ENCODE data around the gene ENSA. TPM values are rescaled to one million over a fixed set of nuclear protein-coding genes. Genes with fewer than 3 reads are reported as not detected.

ENSA gene
- total and polyA plus RNA-seq, 2 donors (not counting 3 experiments of a cell fraction or from before 2014, with no cell fraction given): 32.4 to 155 TPM

DNA sequence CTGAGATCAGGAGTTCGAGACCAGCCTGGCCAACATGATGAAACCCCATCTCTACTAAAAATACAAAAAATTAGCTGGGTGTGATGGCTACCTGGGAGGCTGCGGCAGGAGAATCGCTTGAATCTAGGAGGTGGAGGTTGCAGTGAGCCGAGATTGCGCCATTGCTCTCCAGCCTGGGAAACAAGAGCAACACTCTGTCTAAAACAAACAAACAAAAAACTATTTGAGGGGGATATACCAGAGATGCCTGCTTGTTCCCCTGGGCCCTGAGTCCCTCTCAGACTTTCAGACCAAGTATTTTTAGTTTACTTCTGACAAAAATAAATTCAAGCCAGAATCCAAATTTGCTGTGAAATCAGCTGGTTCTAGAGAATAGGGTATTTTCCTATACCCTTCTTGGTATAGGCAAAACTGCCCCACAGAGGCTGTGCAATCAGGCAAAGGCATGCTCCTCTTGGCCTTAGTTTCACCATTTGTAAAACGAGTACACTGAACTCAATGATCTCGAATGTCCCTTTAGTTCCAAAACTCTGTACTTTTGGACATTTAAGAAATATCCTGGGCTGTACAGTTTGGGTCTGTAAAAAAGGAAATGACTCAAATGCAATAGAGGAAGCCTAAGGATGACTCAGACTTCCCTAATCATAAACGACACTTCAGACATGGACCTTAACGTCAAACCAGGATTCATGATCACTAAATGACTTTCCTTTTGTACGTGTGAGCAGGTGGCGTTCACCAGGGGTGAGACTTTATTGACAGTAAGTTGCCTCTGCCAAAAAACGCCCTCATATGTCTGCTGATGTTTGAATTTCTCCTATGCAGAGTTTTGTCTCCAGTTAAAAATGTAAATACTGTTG, 16.1 kb downstream of the ENSA start:
- CTCF ChIA-PET: interaction anchor here (1.6 to 13.1 kb wide), 2 partner anchors 34 to 48 kb away, joined by 5 to 288 read pairs; partner anchors contain the start of gene MCL1
- peak overlapping the region in 1 of 3 experiments; percentile 14 for H3K4me3 ChIP-seq (replicated peaks in 1 of 3; ENCODE audit: insufficient read depth in 1 of 3, low read depth in 1 of 3, low read length in 3 of 3)
- no peaks in the 10 kb centered on the region for H3K9me1 ChIP-seq (replicated peaks; ENCODE audit: control insufficient read depth, extremely low read depth, insufficient read depth, low read length)
- peak; percentile 71 for TF ChIP-seq POLR2AphosphoS5 (IDR thresholded peaks at IDR 0.05; ENCODE audit: insufficient read depth, low read depth, low read length)
- no peak for TF ChIP-seq MAX (IDR thresholded peaks at IDR 0.05; ENCODE audit: insufficient read depth, insufficient read length)
- peak; percentile 78 for TF ChIP-seq POLR2A (IDR thresholded peaks at IDR 0.05; ENCODE audit: low read depth, low read length)
- no peak for TF ChIP-seq GATA2 (IDR thresholded peaks at IDR 0.05; ENCODE audit: insufficient read depth, insufficient read length, low read depth, low read length)
- peak; percentile 100 for TF ChIP-seq JUN (IDR thresholded peaks at IDR 0.05; ENCODE audit: borderline replicate concordance, insufficient read depth, insufficient read length, low read depth)
- no peak for TF ChIP-seq EZH2 (IDR thresholded peaks at IDR 0.05; ENCODE audit: borderline replicate concordance, low read depth, low read length, severe bottlenecking)
- TF ChIP-seq MYC (IDR thresholded peaks at IDR 0.05; ENCODE audit: low read depth, low read length): no peak
- peak; percentile 95 for TF ChIP-seq FOS (IDR thresholded peaks at IDR 0.05; ENCODE audit: borderline replicate concordance, insufficient read depth, low read length)
- TF ChIP-seq, protein P1, sequence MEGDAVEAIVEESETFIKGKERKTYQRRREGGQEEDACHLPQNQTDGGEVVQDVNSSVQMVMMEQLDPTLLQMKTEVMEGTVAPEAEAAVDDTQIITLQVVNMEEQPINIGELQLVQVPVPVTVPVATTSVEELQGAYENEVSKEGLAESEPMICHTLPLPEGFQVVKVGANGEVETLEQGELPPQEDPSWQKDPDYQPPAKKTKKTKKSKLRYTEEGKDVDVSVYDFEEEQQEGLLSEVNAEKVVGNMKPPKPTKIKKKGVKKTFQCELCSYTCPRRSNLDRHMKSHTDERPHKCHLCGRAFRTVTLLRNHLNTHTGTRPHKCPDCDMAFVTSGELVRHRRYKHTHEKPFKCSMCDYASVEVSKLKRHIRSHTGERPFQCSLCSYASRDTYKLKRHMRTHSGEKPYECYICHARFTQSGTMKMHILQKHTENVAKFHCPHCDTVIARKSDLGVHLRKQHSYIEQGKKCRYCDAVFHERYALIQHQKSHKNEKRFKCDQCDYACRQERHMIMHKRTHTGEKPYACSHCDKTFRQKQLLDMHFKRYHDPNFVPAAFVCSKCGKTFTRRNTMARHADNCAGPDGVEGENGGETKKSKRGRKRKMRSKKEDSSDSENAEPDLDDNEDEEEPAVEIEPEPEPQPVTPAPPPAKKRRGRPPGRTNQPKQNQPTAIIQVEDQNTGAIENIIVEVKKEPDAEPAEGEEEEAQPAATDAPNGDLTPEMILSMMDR (IDR thresholded peaks at IDR 0.05; ENCODE audit: extremely low read depth in 1 of 2, insufficient read depth in 1 of 2, low read depth in 1 of 2, low read length in 2 of 2): no peak
- peak overlapping the region; percentile 96 for H3K9ac ChIP-seq (replicated peaks; ENCODE audit: extremely low read depth, insufficient read depth, low read length)
- intact Hi-C loops (cut with micrococcal nuclease): loop anchor here (1.0 kb wide), 1 partner anchor 9 kb away; no protein-coding TSS in a partner anchor
- POLR2A ChIA-PET: interaction anchor here (0.6 to 1.5 kb wide), 5 partner anchors 34 to 1023 kb away, joined by 3 to 9 read pairs (median 4); partner anchors contain the start of gene MCL1
- dilution Hi-C loops (cut with MboI; ENCODE audit: extremely low pct_ligation_motif_present, low sequenced_read_pairs): no loop called here
- peaks cover 13% of the 10 kb centered on the region for H3K79me2 ChIP-seq (ENCODE audit: control insufficient read depth, insufficient read depth, low read length)
- H3K36me3 ChIP-seq (ENCODE audit: control insufficient read depth in 2 of 2, extremely low read depth in 1 of 2, insufficient read depth in 2 of 2, low read length in 2 of 2): no peaks in the 10 kb centered on the region
- no peak overlapping the region for H2AFZ ChIP-seq (ENCODE audit: low read depth, low read length)
- BruUV-seq (replicated peaks): TSS peak; percentile 79
- H3K4me1 ChIP-seq (ENCODE audit: control insufficient read depth, extremely low read depth, insufficient read depth, low read length): peaks cover 43% of the 10 kb centered on the region
- peak; percentile 94 for DNase-seq (ENCODE audit: low read depth, low spot score)
- H4K20me1 ChIP-seq (replicated peaks; ENCODE audit: control insufficient read depth, extremely low read depth, insufficient read depth, low read length): no peaks in the 10 kb centered on the region
- peak; percentile 98 for FAIRE-seq
- no peaks in the 10 kb centered on the region for H3K9me3 ChIP-seq (replicated peaks; ENCODE audit: control insufficient read depth, insufficient read depth, low read length)
- peak overlapping the region; percentile 70 for H3K4me2 ChIP-seq (ENCODE audit: insufficient read depth, low read length)
- H3K27me3 ChIP-seq (ENCODE audit: control insufficient read depth in 2 of 2, insufficient read depth in 2 of 2, low read length in 2 of 2): no peaks in the 10 kb centered on the region
- peak overlapping the region; percentile 100 for H3K27ac ChIP-seq (ENCODE audit: insufficient read depth, low read depth, low read length)
